Measurements from ENCODE around the gene IQGAP3.

Gene IQGAP3

DNA sequence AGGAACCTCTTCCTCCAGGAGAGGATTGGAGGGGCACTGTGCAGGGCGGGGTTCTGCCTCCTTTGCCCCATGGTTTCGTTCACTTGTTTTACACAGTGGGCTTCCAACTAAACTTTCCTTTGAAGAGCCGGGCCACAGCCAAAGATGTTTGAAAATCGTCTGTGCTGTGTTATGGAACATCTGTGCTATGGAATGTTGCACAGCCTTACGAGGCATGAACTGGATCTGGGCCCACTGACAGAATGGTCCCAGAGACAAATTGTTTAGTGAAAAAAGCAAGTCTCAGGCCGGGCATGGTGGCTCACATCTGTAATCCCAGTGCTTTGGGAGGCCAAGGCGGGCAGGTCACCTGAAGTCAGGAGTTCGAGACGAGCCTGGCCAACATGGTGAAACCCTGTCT, 59.2 kb downstream of the IQGAP3 start:
- H3K27me3 Mint-ChIP-seq: no peaks in the 10 kb centered on the region
- no peak overlapping the region for H3K4me3 Mint-ChIP-seq
- no peaks in the 10 kb centered on the region for H3K9me3 Mint-ChIP-seq
- H3K4me1 Mint-ChIP-seq (ENCODE audit: low read depth): peaks cover 45% of the 10 kb centered on the region
- no peak overlapping the region for H3K27ac Mint-ChIP-seq
- no peaks in the 10 kb centered on the region for H3K36me3 Mint-ChIP-seq (ENCODE audit: low read depth)
- intact Hi-C loops (cut with micrococcal nuclease): no loop called here

- Mint-ChIP-seq H3K36me3 (ENCODE audit: low read depth) (no peaks in the 10 kb centered on the region), H3K9me3 (no peaks in the 10 kb centered on the region), H3K27ac (no peak overlapping the region), H3K4me3 (no peak overlapping the region), H3K27me3 (no peaks in the 10 kb centered on the region), H3K4me1 (ENCODE audit: low read depth) (peaks cover 50% of the 10 kb centered on the region)
- intact Hi-C loops (cut with micrococcal nuclease): no loop called here
Measured at GRCh38 chr1:156511644-156512043, 60.7 kb downstream of the IQGAP3 start.

DNA sequence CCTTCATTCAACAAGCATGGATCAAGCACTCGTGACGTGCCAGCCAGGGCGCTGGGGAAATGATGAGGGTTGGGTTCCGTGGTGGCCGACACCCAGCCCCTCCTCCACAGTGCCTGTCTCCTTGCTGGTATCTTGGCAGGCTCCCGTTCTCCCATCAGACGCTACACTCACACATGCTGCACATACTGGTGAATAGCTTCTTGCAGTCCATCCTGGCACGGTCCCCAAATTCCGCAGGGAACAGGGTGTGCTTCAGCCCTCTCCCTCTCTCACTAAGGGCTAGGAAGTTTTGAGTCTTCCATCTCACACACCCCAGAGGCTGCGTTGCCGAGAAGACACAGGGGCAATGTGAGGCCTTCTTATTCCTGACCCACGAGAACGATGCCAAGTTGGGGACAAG, 61.7 kb downstream of the IQGAP3 start:
- Mint-ChIP-seq H3K9me3 (no peaks in the 10 kb centered on the region), H3K27ac (peak overlapping the region; percentile 2), H3K4me1 (ENCODE audit: low read depth) (peaks cover 49% of the 10 kb centered on the region), H3K36me3 (ENCODE audit: low read depth) (no peaks in the 10 kb centered on the region), H3K27me3 (no peaks in the 10 kb centered on the region), H3K4me3 (no peak overlapping the region)
- intact Hi-C loops (cut with micrococcal nuclease): no loop called here

GRCh38 chr1:156509424-156510034, 62.8 kb downstream of the IQGAP3 start:
- no peaks in the 10 kb centered on the region for H3K9me3 Mint-ChIP-seq
- H3K4me3 Mint-ChIP-seq: no peak overlapping the region
- no peaks in the 10 kb centered on the region for H3K36me3 Mint-ChIP-seq (ENCODE audit: low read depth)
- intact Hi-C loops (cut with micrococcal nuclease): no loop called here
- H3K27me3 Mint-ChIP-seq: no peaks in the 10 kb centered on the region
- peak overlapping the region; percentile 100 for H3K27ac Mint-ChIP-seq
- H3K4me1 Mint-ChIP-seq (ENCODE audit: low read depth): peaks cover 58% of the 10 kb centered on the region

GRCh38 chr1:156508955-156509234, 63.5 kb downstream of the IQGAP3 start:
- H3K4me3 Mint-ChIP-seq: no peak overlapping the region
- H3K4me1 Mint-ChIP-seq (ENCODE audit: low read depth): peaks cover 65% of the 10 kb centered on the region
- intact Hi-C loops (cut with micrococcal nuclease): no loop called here
- H3K27me3 Mint-ChIP-seq: no peaks in the 10 kb centered on the region
- no peaks in the 10 kb centered on the region for H3K36me3 Mint-ChIP-seq (ENCODE audit: low read depth)
- H3K27ac Mint-ChIP-seq: peak overlapping the region; percentile 100
- H3K9me3 Mint-ChIP-seq: no peaks in the 10 kb centered on the region

- Mint-ChIP-seq H3K4me1 (ENCODE audit: low read depth) (peaks cover 70% of the 10 kb centered on the region), H3K27ac (peak overlapping the region; percentile 100), H3K4me3 (no peak overlapping the region), H3K9me3 (no peaks in the 10 kb centered on the region), H3K36me3 (ENCODE audit: low read depth) (no peaks in the 10 kb centered on the region), H3K27me3 (no peaks in the 10 kb centered on the region)
- intact Hi-C loops (cut with micrococcal nuclease): no loop called here
Measured at GRCh38 chr1:156508205-156508954, 64.0 kb downstream of the IQGAP3 start.

DNA sequence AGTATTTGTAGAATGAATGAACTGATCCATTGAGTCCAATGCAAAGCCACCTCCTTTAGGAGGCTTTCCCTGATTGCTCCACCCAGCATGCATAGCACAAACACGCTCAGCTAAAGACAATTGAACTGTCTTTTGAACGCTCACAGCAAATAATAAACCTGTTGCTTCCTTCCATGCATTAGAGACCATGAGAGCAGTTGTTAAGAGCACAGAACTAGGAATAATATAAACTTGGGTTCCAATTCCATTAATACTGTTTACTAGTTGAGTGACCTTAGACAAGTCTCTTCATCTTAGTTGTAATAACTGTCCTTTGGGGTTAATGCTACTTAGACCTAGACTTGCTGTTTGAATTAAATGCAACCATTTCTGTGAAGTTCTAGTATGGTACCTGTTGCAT, 65.9 kb downstream of the IQGAP3 start:
- H3K36me3 Mint-ChIP-seq (ENCODE audit: low read depth): no peaks in the 10 kb centered on the region
- intact Hi-C loops (cut with micrococcal nuclease): no loop called here
- no peaks in the 10 kb centered on the region for H3K27me3 Mint-ChIP-seq
- H3K9me3 Mint-ChIP-seq: no peaks in the 10 kb centered on the region
- H3K27ac Mint-ChIP-seq: peak overlapping the region; percentile 100
- peaks cover 79% of the 10 kb centered on the region for H3K4me1 Mint-ChIP-seq (ENCODE audit: low read depth)
- no peak overlapping the region for H3K4me3 Mint-ChIP-seq

DNA sequence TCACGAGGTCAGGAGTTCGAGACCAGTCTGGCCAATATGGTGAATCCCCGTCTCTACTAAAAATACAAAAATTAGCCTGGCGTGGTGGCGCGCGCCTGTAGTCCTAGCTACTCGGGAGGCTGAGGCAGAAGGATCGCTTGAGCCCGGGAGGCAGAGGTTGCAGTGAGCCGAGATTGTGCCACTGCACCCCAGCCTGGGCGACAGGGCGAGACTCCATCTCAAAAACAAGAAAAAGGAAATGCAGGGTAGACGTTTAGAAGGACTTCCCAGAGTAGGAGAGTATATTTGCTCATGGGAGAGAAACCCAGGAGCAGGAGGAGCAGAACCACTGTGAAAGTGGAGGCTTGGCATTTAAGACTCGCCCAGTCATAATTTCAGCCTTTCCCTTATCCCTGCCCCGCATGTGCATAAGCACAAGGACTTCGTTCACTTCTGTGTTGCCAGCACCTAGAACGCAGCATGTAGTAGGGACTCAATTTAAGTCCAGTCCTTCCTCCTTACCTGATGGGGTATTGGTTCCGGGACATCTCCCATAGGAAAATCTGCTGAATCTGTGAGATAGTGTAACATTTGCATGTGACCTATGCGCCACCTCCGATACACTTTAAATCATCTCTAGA, 66.6 kb downstream of the IQGAP3 start:
- H3K36me3 Mint-ChIP-seq (ENCODE audit: low read depth): no peaks in the 10 kb centered on the region
- H3K4me3 Mint-ChIP-seq: peak overlapping the region; percentile 79
- peak overlapping the region; percentile 100 for H3K27ac Mint-ChIP-seq
- peaks cover 78% of the 10 kb centered on the region for H3K4me1 Mint-ChIP-seq (ENCODE audit: low read depth)
- intact Hi-C loops (cut with micrococcal nuclease): no loop called here
- no peaks in the 10 kb centered on the region for H3K27me3 Mint-ChIP-seq
- no peaks in the 10 kb centered on the region for H3K9me3 Mint-ChIP-seq

DNA sequence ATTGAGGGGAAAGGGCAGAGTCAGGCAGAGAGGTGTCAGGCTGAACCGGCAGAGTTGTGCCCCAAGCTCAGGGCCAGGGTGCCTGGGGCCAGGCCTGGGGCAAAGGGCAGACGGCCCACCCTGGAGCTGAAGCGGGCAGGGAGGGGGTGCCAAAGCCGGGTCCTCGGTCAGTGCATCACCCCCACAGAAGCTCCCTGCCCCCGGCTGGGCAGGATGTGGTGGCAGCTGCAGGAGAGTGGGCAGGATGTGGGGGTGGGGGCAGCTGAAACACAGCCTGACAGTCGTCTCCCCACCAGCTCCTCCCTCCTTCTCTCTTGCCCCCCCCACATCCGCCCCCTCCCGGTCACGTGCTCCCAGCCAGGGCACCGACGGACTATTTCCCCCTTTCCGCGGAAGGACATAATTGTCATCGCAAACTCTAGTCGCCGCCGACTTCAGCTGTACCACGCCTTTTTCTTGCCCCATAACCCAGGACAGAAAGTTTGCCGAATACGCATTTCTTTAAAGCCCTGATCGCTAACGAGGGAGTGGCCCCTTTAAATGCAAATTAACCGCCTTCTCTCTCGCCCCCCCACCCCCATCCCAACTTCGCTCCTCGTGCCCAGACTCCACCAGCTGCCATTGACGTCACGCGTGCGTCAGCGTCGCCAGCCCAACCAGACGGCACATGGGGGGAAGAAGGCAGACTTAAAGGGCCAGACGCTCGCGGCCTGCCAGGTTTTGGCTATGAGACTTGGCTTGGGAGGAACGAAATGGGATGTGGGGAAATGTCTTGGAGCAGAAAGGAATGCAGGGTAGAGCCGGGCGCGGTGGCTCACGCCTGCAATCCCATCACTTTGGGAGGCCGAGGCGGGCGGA, 67.3 kb downstream of the IQGAP3 start:
- peaks cover 4% of the 10 kb centered on the region for H3K36me3 Mint-ChIP-seq (ENCODE audit: low read depth)
- H3K27ac Mint-ChIP-seq: peak overlapping the region; percentile 100
- intact Hi-C loops (cut with micrococcal nuclease): loop anchor here (5.0 kb wide), 1 partner anchor 67 kb away; the partner anchor contains the start of gene IQGAP3
- H3K27me3 Mint-ChIP-seq: no peaks in the 10 kb centered on the region
- peaks cover 71% of the 10 kb centered on the region for H3K4me1 Mint-ChIP-seq (ENCODE audit: low read depth)
- peak overlapping the region; percentile 79 for H3K4me3 Mint-ChIP-seq
- no peaks in the 10 kb centered on the region for H3K9me3 Mint-ChIP-seq

DNA sequence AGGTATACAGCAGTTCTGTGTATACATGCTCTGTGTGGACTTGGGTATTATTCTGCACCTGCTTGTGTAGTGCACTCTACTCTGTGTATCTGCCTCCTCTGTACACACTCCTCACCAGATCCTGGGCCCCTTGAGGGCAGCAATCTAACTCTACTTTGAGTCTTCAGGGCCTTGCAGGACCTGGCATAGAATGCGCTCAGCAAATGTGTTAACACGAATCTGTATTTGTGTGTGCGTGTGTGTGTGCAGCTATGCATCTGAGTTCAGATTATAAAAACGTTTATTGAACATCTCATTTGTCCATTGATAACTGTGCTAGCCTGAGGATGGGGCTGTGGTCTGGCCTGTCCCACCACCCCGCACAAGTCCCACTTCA, 67.9 kb downstream of the IQGAP3 start:
- intact Hi-C loops (cut with micrococcal nuclease): loop anchor here (5.0 kb wide), 1 partner anchor 68 kb away; the partner anchor contains the start of gene IQGAP3
- Mint-ChIP-seq H3K4me3 (peak overlapping the region; percentile 79), H3K27me3 (no peaks in the 10 kb centered on the region), H3K27ac (peak overlapping the region; percentile 100), H3K9me3 (no peaks in the 10 kb centered on the region), H3K36me3 (ENCODE audit: low read depth) (peaks cover 10% of the 10 kb centered on the region), H3K4me1 (ENCODE audit: low read depth) (peaks cover 64% of the 10 kb centered on the region)

- H3K36me3 Mint-ChIP-seq (ENCODE audit: low read depth): peaks cover 15% of the 10 kb centered on the region
- H3K9me3 Mint-ChIP-seq: no peaks in the 10 kb centered on the region
- intact Hi-C loops (cut with micrococcal nuclease): loop anchor here (5.0 kb wide), 1 partner anchor 68 kb away; the partner anchor contains the start of gene IQGAP3
- H3K27ac Mint-ChIP-seq: peak overlapping the region; percentile 100
- H3K4me3 Mint-ChIP-seq: peak overlapping the region; percentile 79
- H3K4me1 Mint-ChIP-seq (ENCODE audit: low read depth): peaks cover 63% of the 10 kb centered on the region
- H3K27me3 Mint-ChIP-seq: no peaks in the 10 kb centered on the region
Measured at GRCh38 chr1:156503698-156504437, 68.5 kb downstream of the IQGAP3 start.

DNA sequence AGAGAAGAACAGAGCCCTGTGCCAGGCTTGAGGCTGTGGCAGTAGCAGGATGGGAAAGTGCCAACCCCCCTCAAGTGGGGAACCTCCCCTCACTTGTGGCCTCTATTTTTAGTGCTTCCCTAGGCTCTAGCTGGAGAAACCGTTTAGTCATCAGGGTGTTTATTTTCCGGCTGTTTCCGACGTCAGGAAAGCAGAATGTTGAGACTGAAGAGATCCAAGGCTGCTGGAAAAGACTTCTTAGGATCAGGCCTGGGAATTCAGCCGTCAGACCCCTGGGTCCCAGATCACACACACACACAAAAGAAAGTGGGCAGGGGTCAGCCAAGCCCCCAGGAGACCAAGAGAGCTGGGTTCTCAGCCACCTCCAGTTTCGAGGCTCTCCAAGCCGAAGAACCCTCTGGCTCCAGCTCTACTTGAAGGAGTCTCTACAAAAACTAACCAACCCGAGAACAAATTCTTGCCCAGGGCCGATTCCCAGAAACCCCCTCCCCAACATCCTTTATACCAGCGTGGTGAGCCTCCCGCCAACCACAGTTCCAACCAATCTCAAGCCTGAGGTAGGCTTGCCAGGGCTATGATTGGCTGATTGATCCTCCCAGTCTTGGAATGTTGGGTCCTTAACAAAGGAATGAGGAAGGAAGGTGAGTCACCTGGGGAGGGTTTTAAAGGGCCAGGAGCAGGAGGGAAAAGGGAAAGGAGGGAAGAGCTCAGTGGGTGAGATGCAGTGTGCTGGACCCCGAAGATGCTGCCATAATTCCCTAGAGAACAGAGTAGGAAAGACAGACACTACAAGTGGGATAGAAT, 69.3 kb downstream of the IQGAP3 start:
- Mint-ChIP-seq H3K36me3 (ENCODE audit: low read depth) (peaks cover 16% of the 10 kb centered on the region), H3K27me3 (no peaks in the 10 kb centered on the region), H3K9me3 (no peaks in the 10 kb centered on the region), H3K4me3 (peak overlapping the region; percentile 67), H3K4me1 (ENCODE audit: low read depth) (peaks cover 63% of the 10 kb centered on the region), H3K27ac (peak overlapping the region; percentile 100)
- intact Hi-C loops (cut with micrococcal nuclease): loop anchor here (5.0 kb wide), 1 partner anchor 69 kb away; the partner anchor contains the start of gene IQGAP3

Data from dendritic cell treated with granulocyte-macrophage colony-stimulating factor and Interleukin-4, amounts not matched to agents 40 ng/mL and 50 ng/mL, for 4 days (primary cell).